Measurements from ENCODE around the gene C1QC.
A peak's percentile ranks its signal among the peaks of the same experiment; 100 is the strongest.

The C1QC gene

GRCh38 chr1:22607154-22607553, 36.3 kb upstream of the C1QC start:
- TF ChIP-seq CTCF (IDR thresholded peaks at IDR 0.05) = no peak
- DNase-seq = peak; percentile 73

DNA sequence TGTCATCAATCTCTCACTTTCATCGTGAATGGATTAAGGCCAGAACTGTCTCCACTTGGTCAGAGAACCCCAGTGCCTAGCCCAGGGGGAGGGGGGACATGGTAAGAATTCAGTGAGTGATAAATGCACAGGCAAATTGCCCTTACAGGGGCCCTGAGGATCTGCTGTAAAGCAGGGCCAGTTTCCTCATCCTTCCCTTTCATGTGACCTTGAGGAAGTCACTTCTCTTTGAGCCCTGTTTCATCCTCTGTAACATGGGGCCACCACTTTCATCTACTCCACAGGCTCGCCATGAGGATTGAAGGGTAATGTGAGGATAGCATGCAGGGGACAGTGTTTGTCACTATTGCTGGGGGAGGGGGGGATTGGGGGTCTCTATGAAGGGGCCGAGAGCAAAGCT, 35.1 kb upstream of the C1QC start:
- Mint-ChIP-seq H3K36me3 (ENCODE audit: low read depth) (no peaks in the 10 kb centered on the region), H3K27me3 (ENCODE audit: low read depth, poor library complexity) (peaks cover 94% of the 10 kb centered on the region), H3K27ac (no peak overlapping the region), H3K4me1 (no peaks in the 10 kb centered on the region), H3K9me3 (no peaks in the 10 kb centered on the region), H3K4me3 (no peak overlapping the region)
- TF ChIP-seq CTCF (IDR thresholded peaks at IDR 0.05) = no peak
- DNase-seq = no peak

More at GRCh38 chr1:22607154-22607553, 36.3 kb upstream of the C1QC start:
- no peaks in the 10 kb centered on the region for H3K4me1 Mint-ChIP-seq
- H3K4me3 Mint-ChIP-seq = no peak overlapping the region
- peaks cover 95% of the 10 kb centered on the region for H3K27me3 Mint-ChIP-seq (ENCODE audit: low read depth, poor library complexity)
- no peaks in the 10 kb centered on the region for H3K9me3 Mint-ChIP-seq
- H3K27ac Mint-ChIP-seq = no peak overlapping the region
- no peaks in the 10 kb centered on the region for H3K36me3 Mint-ChIP-seq (ENCODE audit: low read depth)

GRCh38 chr1:22609291-22609690, 34.1 kb upstream of the C1QC start:
- Mint-ChIP-seq H3K27ac (no peak overlapping the region), H3K36me3 (ENCODE audit: low read depth) (no peaks in the 10 kb centered on the region), H3K9me3 (no peaks in the 10 kb centered on the region), H3K4me1 (no peaks in the 10 kb centered on the region), H3K4me3 (no peak overlapping the region), H3K27me3 (ENCODE audit: low read depth, poor library complexity) (peaks cover 91% of the 10 kb centered on the region)
- no peak for TF ChIP-seq CTCF (IDR thresholded peaks at IDR 0.05)
- no peak for DNase-seq

DNA sequence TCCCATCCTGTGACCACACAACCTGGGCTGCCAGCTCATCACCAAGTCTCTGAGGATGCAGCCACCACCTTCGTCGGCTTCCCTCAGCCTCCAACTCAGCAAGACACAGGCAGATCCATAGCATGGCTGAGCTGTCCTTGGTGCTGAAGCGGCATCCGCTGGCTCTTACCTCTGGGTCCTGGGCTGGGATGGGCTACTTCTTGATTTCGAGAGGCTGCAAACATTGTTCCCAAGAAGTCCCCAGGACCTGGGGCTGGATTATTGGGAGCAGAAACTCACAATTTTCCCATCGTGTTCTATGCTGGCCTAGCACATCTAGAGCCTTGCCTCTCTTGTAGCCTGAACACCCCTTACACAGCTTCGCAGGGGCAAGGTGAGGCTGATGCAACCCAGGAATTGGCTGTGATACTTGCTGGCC, 31.9 kb upstream of the C1QC start:
- H3K36me3 Mint-ChIP-seq (ENCODE audit: low read depth) = no peaks in the 10 kb centered on the region
- H3K27ac Mint-ChIP-seq = no peak overlapping the region
- DNase-seq = peak; percentile 93
- TF ChIP-seq CTCF (IDR thresholded peaks at IDR 0.05) = no peak
- peaks cover 88% of the 10 kb centered on the region for H3K27me3 Mint-ChIP-seq (ENCODE audit: low read depth, poor library complexity)
- no peaks in the 10 kb centered on the region for H3K9me3 Mint-ChIP-seq
- H3K4me3 Mint-ChIP-seq = no peak overlapping the region
- no peaks in the 10 kb centered on the region for H3K4me1 Mint-ChIP-seq

GRCh38 chr1:22612671-22613571, 30.5 kb upstream of the C1QC start:
- Mint-ChIP-seq H3K9me3 (no peaks in the 10 kb centered on the region), H3K27me3 (ENCODE audit: low read depth, poor library complexity) (peaks cover 87% of the 10 kb centered on the region), H3K4me1 (no peaks in the 10 kb centered on the region), H3K27ac (no peak overlapping the region), H3K36me3 (ENCODE audit: low read depth) (no peaks in the 10 kb centered on the region), H3K4me3 (no peak overlapping the region)
- DNase-seq = no peak
- no peak for TF ChIP-seq CTCF (IDR thresholded peaks at IDR 0.05)

GRCh38 chr1:22613572-22613918, 29.9 kb upstream of the C1QC start:
- TF ChIP-seq CTCF (IDR thresholded peaks at IDR 0.05) = no peak
- no peak overlapping the region for H3K27ac Mint-ChIP-seq
- no peaks in the 10 kb centered on the region for H3K36me3 Mint-ChIP-seq (ENCODE audit: low read depth)
- H3K4me1 Mint-ChIP-seq = no peaks in the 10 kb centered on the region
- no peaks in the 10 kb centered on the region for H3K9me3 Mint-ChIP-seq
- DNase-seq = no peak
- H3K4me3 Mint-ChIP-seq = no peak overlapping the region
- peaks cover 83% of the 10 kb centered on the region for H3K27me3 Mint-ChIP-seq (ENCODE audit: low read depth, poor library complexity)
